Embryonic facial prominence (tissue), 1 donor: Measurements from ENCODE around the gene HRH2.
"Not testable (repeated sequence)": the region's sequence is repeated elsewhere in the genome, so short reads cannot be mapped to it uniquely, and the experiment has no call there.

Experiments
- DNase-seq: peaks from one replicate; pipeline ENCODE4 v3.0.0-alpha.2; 2016; ENCODE audit errors: extremely low spot score

HRH2 gene

GRCh38 chr5:175713930-175714329 lies 56.1 kb downstream of the HRH2 start:
- DNase-seq: no peak

DNA sequence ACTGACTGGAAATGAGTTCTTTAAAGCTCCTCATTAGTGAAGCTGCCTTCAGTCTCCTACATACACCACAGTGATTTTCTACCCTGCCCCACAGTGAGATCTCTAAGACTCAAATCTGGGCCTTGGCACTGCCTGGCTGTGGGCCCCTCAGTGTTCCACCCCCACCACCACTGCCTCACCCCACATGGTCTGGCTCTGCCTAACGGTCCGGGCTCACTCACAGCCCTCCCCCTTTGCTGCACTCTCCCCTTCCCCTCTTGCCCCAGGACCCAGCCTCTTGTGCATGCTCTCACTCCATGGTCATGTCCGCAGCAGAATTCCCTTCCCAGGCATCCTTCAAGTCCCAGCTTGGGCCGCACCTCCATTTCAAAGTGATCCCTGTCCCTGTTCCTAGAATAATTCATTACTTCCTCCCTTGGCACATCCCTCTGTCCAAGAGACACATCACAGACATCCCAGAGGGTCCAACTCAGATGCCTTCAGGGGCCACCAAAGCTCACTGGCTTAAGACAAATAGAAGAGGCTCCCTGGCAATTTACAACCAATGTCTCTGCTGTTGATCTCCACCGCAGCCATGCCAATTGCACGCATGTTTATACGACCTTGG lies 56.7 kb downstream of the HRH2 start:
- DNase-seq: no peak

GRCh38 chr5:175715627-175716522 lies 58.0 kb downstream of the HRH2 start:
- no peak for DNase-seq

GRCh38 chr5:175717837-175718236 lies 60.0 kb downstream of the HRH2 start:
- no peak for DNase-seq

DNA sequence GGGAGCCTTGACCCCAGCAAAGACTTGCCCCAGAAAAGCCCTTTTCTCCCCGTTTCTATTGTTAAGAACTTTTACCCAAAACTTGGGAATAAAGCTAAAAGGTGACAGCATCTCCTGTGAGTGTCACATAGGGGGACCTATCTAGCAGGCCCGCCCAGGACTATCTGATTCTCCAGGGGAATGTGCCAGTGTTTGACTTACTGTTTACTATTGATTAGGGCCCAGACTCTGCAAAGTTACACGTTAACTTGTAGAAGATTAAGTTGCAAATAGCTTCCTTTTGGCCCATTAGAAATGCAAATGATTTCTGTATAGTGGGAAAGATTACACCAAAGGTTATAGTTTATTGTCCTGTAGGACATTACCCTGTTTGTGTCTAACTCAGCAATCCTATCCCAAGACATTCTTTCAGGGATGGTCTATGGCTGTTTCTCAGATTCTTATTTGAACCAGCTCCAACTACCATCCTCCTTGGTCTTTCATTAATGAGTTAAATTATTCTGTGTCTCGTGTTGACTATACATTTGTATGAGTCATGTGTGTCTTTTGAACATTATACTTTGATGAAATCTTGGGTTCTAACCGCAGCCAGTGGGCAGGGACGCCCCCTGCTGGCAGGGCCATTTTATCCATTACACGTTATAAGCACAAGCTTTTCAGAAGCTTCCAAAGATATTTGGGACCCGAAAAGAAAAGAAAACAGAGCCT lies 60.7 kb downstream of the HRH2 start:
- DNase-seq: no peak

GRCh38 chr5:175719109-175719432 lies 61.2 kb downstream of the HRH2 start:
- not testable (repeated sequence) for DNase-seq

DNA sequence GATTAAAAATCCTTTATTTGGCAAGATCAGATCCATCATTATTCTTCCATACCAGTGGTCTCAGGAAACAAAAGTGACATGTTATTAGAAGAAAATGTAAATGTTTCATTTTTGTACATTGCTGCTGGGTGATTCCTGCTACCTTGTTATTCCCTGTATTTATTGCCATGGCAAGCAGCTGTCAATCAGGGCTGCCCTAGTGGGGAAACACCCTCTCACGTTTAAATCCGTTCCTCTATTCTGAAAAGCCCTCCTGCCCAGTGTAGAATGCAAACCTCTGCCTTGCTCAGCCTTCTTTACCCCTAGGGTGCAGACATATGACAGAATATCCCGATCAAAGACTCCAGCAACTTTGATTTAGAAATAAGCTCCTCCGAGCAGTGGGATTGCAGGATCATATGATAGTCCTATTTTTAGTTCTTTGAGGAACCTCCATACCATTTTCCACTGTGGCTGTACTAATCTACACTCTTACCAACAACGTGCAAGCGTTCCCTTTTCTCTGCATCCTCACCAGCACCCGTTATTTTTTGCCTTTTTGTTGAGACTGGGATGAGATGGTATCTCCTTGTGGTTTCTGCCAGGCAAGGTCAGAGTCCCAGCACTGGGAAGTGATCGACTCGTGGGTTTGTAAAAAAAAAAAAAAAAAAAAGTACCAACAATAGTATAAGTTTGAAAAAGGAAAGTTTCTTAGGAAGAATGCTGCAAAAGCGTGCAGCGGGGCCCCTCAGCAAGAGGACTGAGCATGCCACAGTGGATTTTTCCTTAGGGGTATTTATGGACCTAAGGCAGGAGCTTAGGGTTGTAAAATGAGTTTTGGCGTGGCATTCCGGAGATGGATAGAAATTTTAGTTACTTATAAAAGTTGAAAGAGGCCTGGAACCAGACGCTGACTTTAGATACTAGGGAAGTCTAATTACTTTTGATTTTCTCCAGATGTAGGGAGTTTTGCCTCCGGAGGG lies 66.7 kb downstream of the HRH2 start:
- DNase-seq: no peak

DNA sequence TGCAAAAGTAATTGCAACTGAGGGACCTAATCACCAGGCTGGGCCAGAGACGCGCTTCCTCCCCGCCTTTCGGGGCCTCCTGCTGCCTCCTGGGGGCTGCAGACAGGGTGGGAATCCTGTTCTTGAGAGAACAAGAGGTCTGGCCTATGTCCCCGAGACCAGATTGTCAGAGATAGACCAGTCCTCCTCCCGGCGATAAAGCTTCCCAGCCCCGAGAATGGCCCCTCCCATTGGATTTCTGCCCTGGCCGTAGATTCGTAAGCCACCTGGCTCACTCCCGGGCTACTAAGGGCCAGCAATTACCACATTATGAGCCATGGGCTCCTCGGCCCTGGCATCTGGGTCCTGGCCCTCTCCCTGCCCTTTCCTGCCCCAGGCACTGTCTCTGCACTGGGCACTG lies 70.4 kb downstream of the HRH2 start:
- no peak for DNase-seq

DNA sequence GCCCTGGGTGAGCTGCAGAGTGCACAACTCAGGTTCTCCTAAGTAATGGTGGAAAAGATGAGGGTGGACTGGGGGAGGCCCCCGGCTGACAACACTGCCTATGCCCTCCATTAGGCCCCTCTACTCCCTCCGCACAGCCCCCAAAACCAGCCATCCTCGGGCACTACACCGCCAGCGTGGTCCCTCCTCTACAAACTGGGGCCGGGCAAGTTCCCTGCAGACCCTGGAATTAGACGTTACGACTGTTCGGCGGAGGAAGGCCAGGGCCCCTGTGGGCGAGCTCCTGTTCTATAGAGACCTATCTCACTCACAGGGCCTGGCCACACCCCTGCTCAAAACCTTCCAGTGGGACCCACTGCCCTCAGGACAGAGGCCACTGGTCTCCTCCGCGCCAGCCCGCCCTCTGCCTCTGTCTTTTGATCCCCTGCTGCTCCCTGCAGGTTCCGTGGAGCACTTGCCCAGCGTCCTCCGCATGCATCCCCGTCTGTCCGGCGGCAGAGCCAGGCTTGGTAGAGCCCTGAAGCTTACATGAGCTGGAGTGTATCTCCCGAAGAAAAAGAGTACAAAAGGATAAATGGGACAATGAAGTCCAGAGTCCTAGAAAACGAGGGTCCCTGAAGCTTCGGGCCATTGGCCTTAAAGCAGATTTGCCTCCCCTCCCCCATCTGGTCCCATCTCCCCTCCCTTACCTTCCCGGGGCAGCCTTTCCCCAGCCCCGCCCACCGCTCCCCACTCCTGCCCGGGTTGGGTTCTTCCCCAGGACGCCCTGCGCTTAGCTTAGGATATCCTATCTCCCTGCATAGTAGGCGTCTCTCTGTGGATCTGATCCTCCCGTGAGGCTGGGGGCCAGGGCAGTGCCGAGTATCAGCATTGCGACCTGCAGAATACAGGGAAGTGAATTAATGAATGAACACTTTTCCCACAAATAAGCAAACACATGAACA lies 71.3 kb downstream of the HRH2 start:
- no peak for DNase-seq

GRCh38 chr5:175729829-175730277 lies 72.0 kb downstream of the HRH2 start:
- DNase-seq: peak; percentile 68

DNA sequence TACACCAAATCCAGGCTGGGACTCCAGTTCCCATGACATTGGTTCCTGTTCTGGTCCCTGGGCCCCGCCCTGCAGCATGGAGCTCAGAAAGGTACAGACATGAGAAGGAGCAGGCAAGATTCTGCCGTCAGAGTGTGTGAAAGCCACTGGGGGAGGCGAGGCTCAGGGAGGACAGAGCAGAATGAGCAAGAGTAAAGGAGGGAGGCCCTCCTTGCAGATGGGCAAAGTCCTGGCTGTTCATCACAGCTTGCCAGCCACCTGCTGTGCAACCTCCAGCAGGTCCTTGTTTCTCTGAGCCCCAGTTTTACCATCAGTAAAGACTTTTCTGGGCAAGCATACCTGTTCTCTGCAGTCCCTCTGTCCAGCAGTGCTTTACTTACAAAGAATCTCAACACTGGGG lies 73.3 kb downstream of the HRH2 start:
- DNase-seq: no peak

GRCh38 chr5:175731756-175732465 lies 74.0 kb downstream of the HRH2 start:
- no peak for DNase-seq

DNA sequence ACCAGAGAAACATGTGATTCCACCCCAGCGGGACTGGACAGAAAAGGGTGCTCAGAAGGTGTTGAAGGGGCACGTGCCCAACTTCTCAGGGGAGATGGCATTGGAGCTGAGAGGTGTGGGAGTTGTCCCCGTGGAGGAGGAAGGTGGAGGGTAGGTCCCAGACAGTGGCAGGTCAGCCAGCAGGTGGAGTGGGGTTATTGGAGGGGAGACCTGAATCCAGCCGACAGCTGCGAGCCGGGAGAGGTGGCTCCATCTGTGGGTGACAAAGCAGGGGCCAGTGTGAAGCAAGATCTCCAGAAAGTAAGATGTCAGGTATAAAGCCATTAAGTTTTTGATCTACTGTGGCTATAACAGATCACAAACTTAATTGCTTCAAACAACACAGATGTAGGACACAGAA lies 75.1 kb downstream of the HRH2 start:
- no peak for DNase-seq

DNA sequence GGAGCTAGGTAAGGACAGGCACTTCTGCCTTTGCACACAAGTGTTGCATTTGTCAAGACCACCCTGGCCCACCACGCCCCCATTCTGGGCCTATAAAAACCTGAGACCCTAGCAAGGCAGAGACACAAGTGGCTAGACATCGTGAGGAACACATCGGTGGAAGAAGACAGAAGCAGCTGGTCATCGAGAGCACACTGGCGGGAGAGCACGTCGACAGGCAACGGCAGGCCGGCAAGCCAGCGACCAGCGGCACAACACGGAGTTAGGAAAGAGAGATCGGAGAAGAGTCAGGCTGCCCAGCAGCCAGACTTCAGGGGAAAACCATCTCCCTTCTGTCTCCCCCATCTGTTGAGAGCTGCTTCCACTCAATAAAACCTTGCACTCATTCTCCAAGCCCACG lies 76.1 kb downstream of the HRH2 start:
- no peak for DNase-seq

DNA sequence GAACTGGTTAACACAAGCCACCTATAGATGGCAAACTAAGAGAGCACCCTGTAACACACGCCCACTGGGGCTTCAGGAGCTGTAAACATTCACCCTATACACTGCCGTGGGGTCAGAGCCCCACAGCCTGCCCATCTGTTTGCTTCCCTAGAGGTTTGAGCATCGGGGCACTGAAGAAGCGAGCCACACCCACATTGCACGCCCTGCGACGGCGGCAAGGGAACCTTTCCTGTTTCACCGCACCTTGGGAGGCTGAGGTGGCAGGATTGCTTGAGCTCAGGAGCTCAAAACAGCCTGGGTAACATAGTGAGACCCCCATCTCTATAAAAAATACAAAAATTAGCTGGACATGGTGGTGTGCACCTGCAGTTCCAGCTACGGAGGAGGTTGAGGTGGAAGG lies 76.6 kb downstream of the HRH2 start:
- DNase-seq: no peak

GRCh38 chr5:175735701-175736100 lies 77.8 kb downstream of the HRH2 start:
- DNase-seq: no peak

DNA sequence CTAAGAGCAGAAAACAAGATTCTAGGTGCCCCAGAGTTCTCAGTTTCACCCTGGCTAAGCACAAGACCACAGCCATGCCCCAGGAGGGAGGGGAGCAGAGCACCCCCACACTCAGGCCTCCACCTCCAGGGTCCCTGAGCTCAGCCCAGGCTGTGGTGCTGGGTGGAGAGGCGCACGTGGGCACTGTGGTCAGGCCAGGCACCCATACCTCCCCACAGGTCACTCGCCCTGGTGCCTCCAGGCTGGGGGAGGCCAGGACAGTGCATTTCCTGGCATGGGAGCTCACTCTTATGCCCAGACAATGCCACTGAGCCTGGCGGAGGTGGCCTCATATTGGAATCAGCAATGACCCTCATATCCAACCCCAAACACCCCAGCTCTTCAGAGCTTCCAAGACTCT lies 78.8 kb downstream of the HRH2 start:
- no peak for DNase-seq

GRCh38 chr5:175737481-175737880 lies 79.6 kb downstream of the HRH2 start:
- no peak for DNase-seq

DNA sequence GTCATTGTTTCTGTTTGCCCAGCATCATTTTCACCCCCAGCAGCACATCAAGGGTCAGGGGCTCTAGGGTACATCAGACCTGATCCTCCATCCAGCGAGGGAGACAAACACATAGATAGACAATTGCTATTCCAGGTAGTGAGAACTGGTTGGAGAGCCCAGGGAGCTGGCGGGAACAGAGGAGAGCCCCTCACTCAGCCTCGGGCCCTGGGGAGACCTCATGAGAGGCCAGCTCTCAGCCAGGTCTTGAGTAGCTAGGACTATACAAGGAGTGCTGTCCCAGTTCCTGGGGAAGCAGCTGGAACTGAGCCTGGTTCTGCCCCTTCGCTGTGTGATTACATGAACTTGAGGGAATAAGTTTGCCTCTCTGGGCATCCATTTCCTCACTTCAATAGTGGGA lies 80.3 kb downstream of the HRH2 start:
- DNase-seq: no peak

GRCh38 chr5:175738602-175739133 lies 80.8 kb downstream of the HRH2 start:
- DNase-seq: no peak
